Testis (tissue), 3 donors: ENCODE measurements around the gene EDIL3. TPM values are rescaled to one million over a fixed set of nuclear protein-coding genes. Genes with fewer than 3 reads are reported as not detected.

Experiments used
- DNase-seq: peaks from one replicate; pipeline ENCODE4 v3.0.0-alpha.2; 2019
- H3K27ac ChIP-seq, 2 donors: fragments of 200-600 bp; sonication (generic); one replicate each; pipeline ENCODE4 v1.5.1; 2019
- H3K27me3 ChIP-seq: fragments of 200-600 bp; sonication (generic); one replicate; pipeline ENCODE4 v1.5.1; 2019
- H3K36me3 ChIP-seq: fragments of 200-600 bp; sonication (generic); one replicate; pipeline ENCODE4 v1.5.1; 2017; ENCODE audit warnings: low read depth; ENCODE audit errors: missing control alignments
- H3K4me1 ChIP-seq: fragments of 200-600 bp; sonication (generic); one replicate; pipeline ENCODE4 v1.5.1; 2019
- H3K4me3 ChIP-seq, 2 donors: fragments of 200-600 bp; sonication (generic); one replicate each; pipeline ENCODE4 v1.5.1; 2017 to 2019
- H3K9me3 ChIP-seq: fragments of 200-600 bp; sonication (generic); one replicate; pipeline ENCODE4 v1.5.1; 2017
- POLR2A ChIP-seq: fragments of 450-650 bp; IDR thresholded peaks from one replicate; pipeline ENCODE4 v1.6.1; 2017; ENCODE audit warnings: antibody characterized with exemption, mild to moderate bottlenecking, moderate library complexity
- WGBS, 2 donors: methylation state at CpG; one replicate each; pipeline ENCODE4 v1.1.5; 2018; 5-methylcytosine and 5-hydroxymethylcytosine counted together
- intact Hi-C: fragments of 100-400 bp; cut with DNase I; formaldehyde crosslinking; loops from one replicate; pipeline ENCODE4 v1.15.1; 2023; ENCODE audit warnings: low total_unique reads
- polyA plus RNA-seq: library from polyadenylated mRNA; stranded (reverse); fragments of 350-450 nt; fragmentation: Illumina TruSeq; extraction: RNeasy Lipid Tissue Mini Kit (QIAGEN cat#74804); gene quantifications from one replicate; pipeline ENCODE4 v1.2.3, GENCODE V29; 2014; ENCODE audit warnings: low read depth, low replicate concordance; ENCODE audit not compliant: insufficient read depth
- total RNA-seq, 2 donors: library from RNA; depleted of rRNA; stranded (reverse); fragments of >200 nt; gene quantifications; one replicate each; pipeline ENCODE4 v1.2.3, GENCODE V29; 2016
- TF ChIP-seq, protein P1 (sequence below), 3 experiments: fragments of 450-650 bp in 2 of 3; fragments of 200-600 bp in 1 of 3; sonication (generic) in 1 of 3; IDR thresholded peaks; one replicate each; pipeline ENCODE4 v1.5.1; 2016 to 2019; ENCODE audit warnings: antibody characterized with exemption in 3 of 3, mild to moderate bottlenecking in 2 of 3, moderate library complexity in 1 of 3

The EDIL3 gene
- total and polyA plus RNA-seq, 3 donors from 2014 or later: 3.4 to 8.6 (median 3.5) TPM

DNA sequence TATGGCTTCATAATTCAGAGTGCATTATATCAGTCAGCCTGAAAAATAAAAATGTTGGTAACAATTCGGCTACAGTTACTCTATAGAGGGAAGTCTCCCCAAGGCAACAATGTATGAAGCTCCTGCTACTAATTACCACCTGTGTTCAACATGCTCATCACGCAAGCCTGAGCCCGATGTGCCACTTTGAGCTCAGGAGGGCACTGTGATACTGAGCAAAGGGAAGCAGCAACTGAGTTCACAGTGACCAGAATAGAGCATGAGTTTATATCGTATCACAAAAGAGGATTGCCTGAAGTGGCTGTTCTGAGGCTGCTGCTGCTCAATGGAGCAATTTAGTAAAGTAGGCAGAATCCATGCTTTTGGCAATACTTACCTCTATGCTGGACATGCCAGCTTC lies 462.0 kb downstream of the EDIL3 start:
- intact Hi-C loops: no loop called here
- TF ChIP-seq, protein P1, sequence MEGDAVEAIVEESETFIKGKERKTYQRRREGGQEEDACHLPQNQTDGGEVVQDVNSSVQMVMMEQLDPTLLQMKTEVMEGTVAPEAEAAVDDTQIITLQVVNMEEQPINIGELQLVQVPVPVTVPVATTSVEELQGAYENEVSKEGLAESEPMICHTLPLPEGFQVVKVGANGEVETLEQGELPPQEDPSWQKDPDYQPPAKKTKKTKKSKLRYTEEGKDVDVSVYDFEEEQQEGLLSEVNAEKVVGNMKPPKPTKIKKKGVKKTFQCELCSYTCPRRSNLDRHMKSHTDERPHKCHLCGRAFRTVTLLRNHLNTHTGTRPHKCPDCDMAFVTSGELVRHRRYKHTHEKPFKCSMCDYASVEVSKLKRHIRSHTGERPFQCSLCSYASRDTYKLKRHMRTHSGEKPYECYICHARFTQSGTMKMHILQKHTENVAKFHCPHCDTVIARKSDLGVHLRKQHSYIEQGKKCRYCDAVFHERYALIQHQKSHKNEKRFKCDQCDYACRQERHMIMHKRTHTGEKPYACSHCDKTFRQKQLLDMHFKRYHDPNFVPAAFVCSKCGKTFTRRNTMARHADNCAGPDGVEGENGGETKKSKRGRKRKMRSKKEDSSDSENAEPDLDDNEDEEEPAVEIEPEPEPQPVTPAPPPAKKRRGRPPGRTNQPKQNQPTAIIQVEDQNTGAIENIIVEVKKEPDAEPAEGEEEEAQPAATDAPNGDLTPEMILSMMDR (IDR thresholded peaks at IDR 0.05): no peak
- TF ChIP-seq POLR2A: no peak
- no peak overlapping the region for H3K4me3 ChIP-seq
- H3K36me3 ChIP-seq: no peaks in the 10 kb centered on the region
- no peaks in the 10 kb centered on the region for H3K9me3 ChIP-seq
- H3K4me1 ChIP-seq: no peaks in the 10 kb centered on the region
- WGBS, 2 donors: 79 to 82% methylated on average over 4 of the region's 4 CpGs
- no peaks in the 10 kb centered on the region for H3K27me3 ChIP-seq
- DNase-seq: no peak
- no peak overlapping the region for H3K27ac ChIP-seq

DNA sequence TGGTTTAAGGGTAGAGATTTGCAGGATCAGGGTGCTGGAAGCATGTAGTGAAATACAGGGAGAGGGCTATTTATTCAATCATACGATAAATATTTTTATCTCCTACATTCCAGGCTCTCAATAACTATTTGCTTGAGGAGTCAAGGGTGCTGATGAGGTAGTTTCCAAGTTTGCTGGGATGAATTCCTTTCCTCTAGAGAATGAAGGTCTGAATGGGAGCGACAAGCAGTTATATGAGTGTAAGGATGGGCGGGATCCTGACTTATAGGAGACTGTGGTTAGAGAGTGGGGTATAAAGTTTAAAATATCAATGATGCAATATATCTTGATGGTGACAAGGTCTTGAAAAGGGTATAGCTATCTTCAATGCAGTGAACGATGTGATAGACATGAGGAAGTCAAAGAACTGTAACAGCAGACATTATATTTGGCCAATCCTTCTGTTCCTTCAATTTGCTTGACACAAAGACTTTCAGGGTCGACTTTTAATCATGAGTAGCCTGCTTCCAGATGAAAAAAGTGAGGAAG lies 462.9 kb downstream of the EDIL3 start:
- no peaks in the 10 kb centered on the region for H3K9me3 ChIP-seq
- no peak overlapping the region for H3K4me3 ChIP-seq
- H3K27me3 ChIP-seq: no peaks in the 10 kb centered on the region
- no peak for DNase-seq
- TF ChIP-seq, protein P1 (IDR thresholded peaks at IDR 0.05): no peak
- no peak for TF ChIP-seq POLR2A
- no peaks in the 10 kb centered on the region for H3K4me1 ChIP-seq
- 84% methylated on average over 5 of the region's 5 CpGs for WGBS, 2 donors
- intact Hi-C loops: no loop called here
- H3K36me3 ChIP-seq: no peaks in the 10 kb centered on the region
- no peak overlapping the region for H3K27ac ChIP-seq

DNA sequence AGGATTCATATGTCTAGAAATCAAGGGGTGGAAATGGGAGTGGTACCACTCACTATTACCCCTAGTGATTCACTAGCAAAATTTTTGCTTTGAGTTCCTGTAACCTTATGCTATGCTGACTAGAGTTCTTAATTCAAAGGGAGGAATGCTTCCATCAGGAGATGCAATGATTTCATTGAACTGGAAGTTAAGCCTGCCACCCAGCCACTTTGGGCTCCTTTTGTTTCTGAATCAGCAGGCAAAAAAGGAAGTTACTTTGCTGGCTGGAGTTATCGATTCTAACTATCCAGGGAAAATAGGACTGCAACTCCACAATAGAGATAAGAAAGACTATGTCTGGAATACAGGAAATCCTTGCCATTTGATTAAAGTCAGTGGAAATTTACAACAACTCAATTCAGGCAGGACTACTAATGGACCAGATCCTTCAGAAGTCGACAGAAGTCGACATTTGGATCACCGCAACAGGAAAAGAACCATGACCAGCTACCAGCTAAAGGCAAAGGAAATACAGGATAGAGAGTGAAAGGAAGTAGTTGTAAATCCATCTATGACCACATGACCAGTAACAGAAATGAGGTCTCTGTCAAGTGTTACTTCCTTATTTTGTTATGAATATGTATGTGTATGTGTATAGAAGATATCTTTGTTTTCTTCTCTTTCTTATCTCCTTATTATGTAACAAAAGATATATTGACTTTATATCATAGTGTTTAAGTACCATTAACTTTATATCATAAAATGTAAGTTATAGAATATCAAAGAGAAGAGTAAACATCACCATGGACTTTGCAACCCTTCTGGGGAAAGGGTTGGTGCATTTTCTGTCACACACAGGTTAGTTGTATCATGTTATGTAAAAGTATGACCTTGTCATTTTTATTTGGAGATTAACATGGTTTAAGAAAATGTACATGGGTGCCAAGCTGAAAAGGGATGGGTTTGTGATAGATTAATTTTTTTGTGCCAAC lies 465.3 kb downstream of the EDIL3 start:
- 72 to 74% methylated on average over 4 of the region's 4 CpGs for WGBS, 2 donors
- intact Hi-C loops: no loop called here
- TF ChIP-seq, protein P1 (IDR thresholded peaks at IDR 0.05): no peak
- no peak for TF ChIP-seq POLR2A
- no peaks in the 10 kb centered on the region for H3K9me3 ChIP-seq
- H3K4me1 ChIP-seq: no peaks in the 10 kb centered on the region
- DNase-seq: no peak
- no peaks in the 10 kb centered on the region for H3K36me3 ChIP-seq
- no peak overlapping the region for H3K27ac ChIP-seq
- no peaks in the 10 kb centered on the region for H3K27me3 ChIP-seq
- H3K4me3 ChIP-seq: no peak overlapping the region

DNA sequence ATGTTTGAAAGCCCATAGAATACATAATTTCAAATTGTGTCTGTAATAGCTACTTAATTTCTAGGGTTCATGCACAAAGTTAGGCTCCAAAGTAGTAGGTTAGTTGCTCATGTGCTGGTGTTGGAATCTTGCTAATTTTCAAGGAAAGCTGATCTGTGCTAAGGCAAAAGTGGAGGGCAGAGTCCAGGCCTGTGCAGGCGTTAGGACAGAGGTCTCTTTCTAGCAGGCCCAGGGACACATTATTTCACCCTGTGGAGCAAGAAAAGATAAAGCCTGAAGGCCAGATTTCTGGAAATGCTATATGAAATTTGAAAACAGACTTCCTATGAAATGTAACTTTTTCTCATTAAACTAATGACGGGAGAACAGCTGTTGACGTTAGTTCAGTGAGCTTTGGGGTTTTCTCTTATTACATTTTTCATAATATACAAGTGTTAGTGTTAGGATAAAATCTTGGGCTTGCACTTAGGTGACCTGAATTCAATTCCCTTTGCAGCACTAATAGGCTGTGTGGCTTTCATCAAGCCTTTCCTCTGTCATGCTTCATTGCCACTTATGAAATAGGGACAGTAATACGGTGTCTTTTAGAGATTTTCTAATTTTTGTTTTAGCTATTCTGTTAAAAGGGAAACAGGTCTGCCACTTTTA lies 467.3 kb downstream of the EDIL3 start:
- Histone ChIP-seq H3K27me3 (no peaks in the 10 kb centered on the region), H3K4me1 (no peaks in the 10 kb centered on the region), H3K9me3 (no peaks in the 10 kb centered on the region), H3K36me3 (no peaks in the 10 kb centered on the region), H3K27ac (no peak overlapping the region), H3K4me3 (no peak overlapping the region)
- TF ChIP-seq, protein P1 (IDR thresholded peaks at IDR 0.05): no peak
- no peak for TF ChIP-seq POLR2A
- DNase-seq: no peak
- intact Hi-C loops: no loop called here
- WGBS, 2 donors: 45 to 66% methylated on average over 4 of the region's 4 CpGs
